Measurements from ENCODE around the gene CTSC.
A peak's percentile ranks its signal among the peaks of the same experiment; 100 is the strongest.

CTSC gene
- total RNA-seq: 85.0 to 194 (median 139) reads per million in 9 experiments

GRCh38 chr11:88337181-88337986 lies at the start of gene CTSC:
Gene CTSC (minus strand): TSS chr11:88337736. CDS start chr11:88337672, 64 bp downstream.
- DNase-seq: peak; percentile 90 to 93 (median 92)
- Mint-ChIP-seq H3K9me3 (no peaks in the 10 kb centered on the region), H3K27ac (peak within 1 kb of the TSS; percentile 95 to 99), H3K4me3 (peak within 1 kb of the TSS; percentile 98 to 99), H3K27me3 (no peaks in the 10 kb centered on the region), H3K4me1 (ENCODE audit: low read depth in 2 of 2) (peaks cover 44 to 66% of the 10 kb centered on the region in 2 donors), H3K36me3 (ENCODE audit: insufficient read depth) (peaks cover 51% of the 10 kb centered on the region)
- ATAC-seq (replicated peaks): peak; percentile 85

GRCh38 chr11:88384669-88385005 lies 47.1 kb upstream of the CTSC start:
- no peak overlapping the region for H3K27ac Mint-ChIP-seq
- ATAC-seq (replicated peaks) (no peak), DNase-seq (no peak)
- no peaks in the 10 kb centered on the region for H3K27me3 Mint-ChIP-seq
- H3K4me3 Mint-ChIP-seq: no peak overlapping the region
- peaks cover 0 to 2% of the 10 kb centered on the region in 2 donors for H3K4me1 Mint-ChIP-seq (ENCODE audit: low read depth in 2 of 2)
- no peaks in the 10 kb centered on the region for H3K9me3 Mint-ChIP-seq
- no peaks in the 10 kb centered on the region for H3K36me3 Mint-ChIP-seq (ENCODE audit: insufficient read depth)

- Mint-ChIP-seq H3K27ac (peak overlapping the region in 1 of 2 donors; percentile 14), H3K4me3 (no peak overlapping the region), H3K9me3 (no peaks in the 10 kb centered on the region), H3K4me1 (ENCODE audit: low read depth in 2 of 2) (peaks cover 0 to 2% of the 10 kb centered on the region in 2 donors), H3K27me3 (no peaks in the 10 kb centered on the region), H3K36me3 (ENCODE audit: insufficient read depth) (no peaks in the 10 kb centered on the region)
- DNase-seq: no peak
- no peak for ATAC-seq (replicated peaks)
Measured at GRCh38 chr11:88384004-88384668, 46.6 kb upstream of the CTSC start.

- Mint-ChIP-seq H3K4me1 (ENCODE audit: low read depth in 2 of 2) (peaks cover 0 to 2% of the 10 kb centered on the region in 2 donors), H3K9me3 (no peaks in the 10 kb centered on the region), H3K4me3 (no peak overlapping the region), H3K27ac (no peak overlapping the region), H3K36me3 (ENCODE audit: insufficient read depth) (no peaks in the 10 kb centered on the region), H3K27me3 (no peaks in the 10 kb centered on the region)
- no peak for ATAC-seq (replicated peaks)
- no peak for DNase-seq
Measured at GRCh38 chr11:88383447-88383846, 45.9 kb upstream of the CTSC start.

- DNase-seq: no peak
- H3K36me3 Mint-ChIP-seq (ENCODE audit: insufficient read depth): no peaks in the 10 kb centered on the region
- peaks cover 0 to 2% of the 10 kb centered on the region in 2 donors for H3K4me1 Mint-ChIP-seq (ENCODE audit: low read depth in 2 of 2)
- H3K4me3 Mint-ChIP-seq: no peak overlapping the region
- H3K27me3 Mint-ChIP-seq: no peaks in the 10 kb centered on the region
- H3K27ac Mint-ChIP-seq: no peak overlapping the region
- no peak for ATAC-seq (replicated peaks)
- no peaks in the 10 kb centered on the region for H3K9me3 Mint-ChIP-seq
Measured at GRCh38 chr11:88379130-88379529, 41.6 kb upstream of the CTSC start.

- H3K36me3 Mint-ChIP-seq (ENCODE audit: insufficient read depth): no peaks in the 10 kb centered on the region
Measured at GRCh38 chr11:88378422-88379066, 41.0 kb upstream of the CTSC start.

GRCh38 chr11:88377646-88378045 lies 40.1 kb upstream of the CTSC start:
- Mint-ChIP-seq H3K36me3 (ENCODE audit: insufficient read depth) (no peaks in the 10 kb centered on the region), H3K9me3 (no peaks in the 10 kb centered on the region), H3K27ac (no peak overlapping the region), H3K4me3 (no peak overlapping the region), H3K4me1 (ENCODE audit: low read depth in 2 of 2) (no peaks in the 10 kb centered on the region), H3K27me3 (no peaks in the 10 kb centered on the region)
- ATAC-seq (replicated peaks) (no peak), DNase-seq (no peak)

More at GRCh38 chr11:88378422-88379066, 41.0 kb upstream of the CTSC start:
- peaks cover 0 to 2% of the 10 kb centered on the region in 2 donors for H3K4me1 Mint-ChIP-seq (ENCODE audit: low read depth in 2 of 2)
- H3K4me3 Mint-ChIP-seq: no peak overlapping the region
- no peaks in the 10 kb centered on the region for H3K9me3 Mint-ChIP-seq
- H3K27me3 Mint-ChIP-seq: no peaks in the 10 kb centered on the region
- no peak overlapping the region for H3K27ac Mint-ChIP-seq
- DNase-seq (no peak), ATAC-seq (replicated peaks) (no peak)

GRCh38 chr11:88377144-88377543 lies 39.6 kb upstream of the CTSC start:
- DNase-seq (no peak), ATAC-seq (replicated peaks) (no peak)
- no peaks in the 10 kb centered on the region for H3K27me3 Mint-ChIP-seq
- H3K27ac Mint-ChIP-seq: no peak overlapping the region
- no peaks in the 10 kb centered on the region for H3K36me3 Mint-ChIP-seq (ENCODE audit: insufficient read depth)
- H3K9me3 Mint-ChIP-seq: no peaks in the 10 kb centered on the region
- no peak overlapping the region for H3K4me3 Mint-ChIP-seq
- H3K4me1 Mint-ChIP-seq (ENCODE audit: low read depth in 2 of 2): no peaks in the 10 kb centered on the region

GRCh38 chr11:88375927-88376470 lies 38.5 kb upstream of the CTSC start:
- H3K4me1 Mint-ChIP-seq (ENCODE audit: low read depth in 2 of 2): no peaks in the 10 kb centered on the region
- no peak for DNase-seq
- H3K9me3 Mint-ChIP-seq: no peaks in the 10 kb centered on the region
- no peak overlapping the region for H3K4me3 Mint-ChIP-seq
- no peak overlapping the region for H3K27ac Mint-ChIP-seq
- no peak for ATAC-seq (replicated peaks)
- no peaks in the 10 kb centered on the region for H3K36me3 Mint-ChIP-seq (ENCODE audit: insufficient read depth)
- H3K27me3 Mint-ChIP-seq: no peaks in the 10 kb centered on the region

GRCh38 chr11:88370782-88371181 lies 33.2 kb upstream of the CTSC start:
- no peaks in the 10 kb centered on the region for H3K9me3 Mint-ChIP-seq
- no peaks in the 10 kb centered on the region for H3K4me1 Mint-ChIP-seq (ENCODE audit: low read depth in 2 of 2)
- H3K36me3 Mint-ChIP-seq (ENCODE audit: insufficient read depth): no peaks in the 10 kb centered on the region
- H3K27me3 Mint-ChIP-seq: no peaks in the 10 kb centered on the region
- no peak overlapping the region for H3K4me3 Mint-ChIP-seq
- H3K27ac Mint-ChIP-seq: no peak overlapping the region
- DNase-seq (no peak), ATAC-seq (replicated peaks) (no peak)

- H3K27me3 Mint-ChIP-seq: no peaks in the 10 kb centered on the region
- no peak overlapping the region for H3K4me3 Mint-ChIP-seq
- DNase-seq (no peak), ATAC-seq (replicated peaks) (no peak)
- H3K36me3 Mint-ChIP-seq (ENCODE audit: insufficient read depth): no peaks in the 10 kb centered on the region
- peaks cover 11 to 14% of the 10 kb centered on the region in 2 donors for H3K4me1 Mint-ChIP-seq (ENCODE audit: low read depth in 2 of 2)
- H3K27ac Mint-ChIP-seq: no peak overlapping the region
- no peaks in the 10 kb centered on the region for H3K9me3 Mint-ChIP-seq
Measured at GRCh38 chr11:88367310-88367709, 29.8 kb upstream of the CTSC start.

- H3K27me3 Mint-ChIP-seq: no peaks in the 10 kb centered on the region
- DNase-seq (no peak), ATAC-seq (replicated peaks) (no peak)
- H3K36me3 Mint-ChIP-seq (ENCODE audit: insufficient read depth): no peaks in the 10 kb centered on the region
- peaks cover 16 to 28% of the 10 kb centered on the region in 2 donors for H3K4me1 Mint-ChIP-seq (ENCODE audit: low read depth in 2 of 2)
- H3K4me3 Mint-ChIP-seq: no peak overlapping the region
- no peaks in the 10 kb centered on the region for H3K9me3 Mint-ChIP-seq
- H3K27ac Mint-ChIP-seq: peak overlapping the region in 1 of 2 donors; percentile 33
Measured at GRCh38 chr11:88363648-88364065, 26.1 kb upstream of the CTSC start.

- Mint-ChIP-seq H3K4me1 (ENCODE audit: low read depth in 2 of 2) (peaks cover 17 to 31% of the 10 kb centered on the region in 2 donors), H3K9me3 (no peaks in the 10 kb centered on the region), H3K36me3 (ENCODE audit: insufficient read depth) (no peaks in the 10 kb centered on the region), H3K27ac (no peak overlapping the region), H3K4me3 (no peak overlapping the region), H3K27me3 (no peaks in the 10 kb centered on the region)
- no peak for ATAC-seq (replicated peaks)
- DNase-seq: no peak
Measured at GRCh38 chr11:88363004-88363403, 25.5 kb upstream of the CTSC start.

Data from effector memory CD8-positive, alpha-beta T cell (primary cell).